Measurements from ENCODE around the gene TBL1XR1. TPM values are rescaled to one million over a fixed set of nuclear protein-coding genes. Genes with fewer than 3 reads are reported as not detected.

Gene TBL1XR1
- total and polyA plus RNA-seq, 2 of the 13 experiments (the other 11 are each of a cell fraction or from before 2014, with no cell fraction given), result 57.7 to 62.5 TPM

DNA sequence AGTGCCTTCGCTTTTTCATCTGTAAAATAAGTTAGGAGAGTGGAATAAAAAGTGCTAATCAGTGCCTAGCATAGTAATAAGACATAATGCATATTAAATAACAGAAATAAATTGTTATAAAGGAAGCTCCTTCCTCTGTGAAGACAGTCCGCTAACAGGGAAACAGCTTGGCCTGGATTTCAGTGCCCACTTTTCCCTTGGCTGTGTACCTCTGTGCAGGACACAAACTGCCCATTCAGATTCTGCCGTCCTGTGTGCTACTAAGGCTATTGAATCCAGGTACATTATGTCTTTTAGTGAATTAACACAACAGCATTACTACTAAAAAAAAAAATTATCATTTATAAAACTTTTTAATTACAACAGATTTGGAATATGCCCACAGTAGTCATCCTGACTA, 90.7 kb downstream of the TBL1XR1 start:
- intact Hi-C loops (cut with micrococcal nuclease; ENCODE audit: unreplicated experiment), result no loop called here

GRCh38 chr3:177106184-177106583, 91.1 kb downstream of the TBL1XR1 start:
- WGBS (ENCODE audit: low lambda C conversion rate), result 95% methylated on average over 7 of the region's 7 CpGs
- H3K27me3 ChIP-seq (ENCODE audit: control insufficient read depth in 1 of 2, insufficient read depth in 2 of 2, low read length in 2 of 2), result no peaks in the 10 kb centered on the region
- H2AFZ ChIP-seq (ENCODE audit: low read length), result no peak overlapping the region
- H3K9ac ChIP-seq (ENCODE audit: insufficient read depth, low read depth, low read length), result no peak overlapping the region
- no peak overlapping the region for H3K27ac ChIP-seq (ENCODE audit: extremely low read length, insufficient read depth, low read length)
- H3K9me3 ChIP-seq (ENCODE audit: low read length), result no peaks in the 10 kb centered on the region
- no peaks in the 10 kb centered on the region for H3K36me3 ChIP-seq (replicated peaks in 1 of 2; ENCODE audit: control insufficient read depth in 1 of 2, insufficient read depth in 2 of 2, low read length in 2 of 2)
- FAIRE-seq (no peak), ATAC-seq (no peak), DNase-seq (ENCODE audit: low spot score) (no peak)
- POLR2A ChIA-PET, result no interaction called here
- H3K4me1 ChIP-seq (ENCODE audit: insufficient read depth, low read length), result peaks cover 58% of the 10 kb centered on the region
- in situ Hi-C loops (cut with HindIII; ENCODE audit: extremely low pct_ligation_motif_present, low pct_unique_long_range_greater_than_20kb) (no loop called here), intact Hi-C loops (cut with micrococcal nuclease; ENCODE audit: unreplicated experiment) (no loop called here)
- CTCF ChIA-PET (ENCODE audit: low intra/inter-chr PET ratio, low total read pairs), result no interaction called here
- H3K79me2 ChIP-seq (ENCODE audit: insufficient read depth, low read length), result peaks cover 97% of the 10 kb centered on the region
- H3K4me2 ChIP-seq (ENCODE audit: low read depth, low read length), result no peak overlapping the region
- H3K4me3 ChIP-seq (replicated peaks in 1 of 3; ENCODE audit: insufficient read depth in 1 of 3, low read depth in 2 of 3, low read length in 3 of 3), result no peak overlapping the region
- H4K20me1 ChIP-seq (ENCODE audit: insufficient read depth, low read length), result peaks cover 54% of the 10 kb centered on the region
- no TSS peak for BruUV-seq (replicated peaks)
- TF ChIP-seq RBM22 (optimal IDR thresholded peaks at IDR 0.05; ENCODE audit: low read length) (peak; percentile 37), ZFX (CRISPR knock-in tag; IDR thresholded peaks at IDR 0.05; ENCODE audit: low read depth) (no peak)

More for the DNA sequence above, 90.7 kb downstream of the TBL1XR1 start:
- DNase-seq (ENCODE audit: low spot score), result no peak
- H3K4me3 ChIP-seq (replicated peaks in 1 of 3; ENCODE audit: insufficient read depth in 1 of 3, low read depth in 2 of 3, low read length in 3 of 3), result no peak overlapping the region
- POLR2A ChIA-PET, result no interaction called here
- H3K9ac ChIP-seq (ENCODE audit: insufficient read depth, low read depth, low read length), result no peak overlapping the region
- no peak for ATAC-seq
- peak; percentile 5 for TF ChIP-seq RBM22 (optimal IDR thresholded peaks at IDR 0.05; ENCODE audit: low read length)
- no peak for TF ChIP-seq TBX2 (CRISPR knock-in tag; IDR thresholded peaks at IDR 0.05; ENCODE audit: borderline replicate concordance)
- H2AFZ ChIP-seq (ENCODE audit: low read length), result no peak overlapping the region
- CTCF ChIA-PET (ENCODE audit: low intra/inter-chr PET ratio, low total read pairs), result no interaction called here
- H3K27ac ChIP-seq (ENCODE audit: extremely low read length, insufficient read depth, low read length), result no peak overlapping the region
- H3K79me2 ChIP-seq (ENCODE audit: insufficient read depth, low read length), result peaks cover 97% of the 10 kb centered on the region
- no peaks in the 10 kb centered on the region for H3K9me3 ChIP-seq (ENCODE audit: low read length)
- 94% methylated on average over 3 of the region's 3 CpGs for WGBS (ENCODE audit: low lambda C conversion rate)
- H3K4me1 ChIP-seq (ENCODE audit: insufficient read depth, low read length), result peaks cover 62% of the 10 kb centered on the region
- in situ Hi-C loops (cut with HindIII; ENCODE audit: extremely low pct_ligation_motif_present, low pct_unique_long_range_greater_than_20kb), result no loop called here
- peaks cover 55% of the 10 kb centered on the region for H4K20me1 ChIP-seq (ENCODE audit: insufficient read depth, low read length)
- BruUV-seq (replicated peaks), result no TSS peak
- H3K36me3 ChIP-seq (replicated peaks in 1 of 2; ENCODE audit: control insufficient read depth in 1 of 2, insufficient read depth in 2 of 2, low read length in 2 of 2), result no peaks in the 10 kb centered on the region
- H3K4me2 ChIP-seq (ENCODE audit: low read depth, low read length), result no peak overlapping the region
- no peaks in the 10 kb centered on the region for H3K27me3 ChIP-seq (ENCODE audit: control insufficient read depth in 1 of 2, insufficient read depth in 2 of 2, low read length in 2 of 2)
- FAIRE-seq, result no peak
